ENCODE measurements around the gene SH3BP5L. TPM values are rescaled to one million over a fixed set of nuclear protein-coding genes. Genes with fewer than 3 reads are reported as not detected.

The SH3BP5L gene
- total and polyA plus RNA-seq, 10 of the 15 experiments (the other 5 are each of a cell fraction or from before 2014, with no cell fraction given): 1.1 to 22.8 (median 10.9) TPM

- TF ChIP-seq REST (IDR thresholded peaks at IDR 0.05; ENCODE audit: low read depth, low read length) (no peak), HSF1 (IDR thresholded peaks at IDR 0.05; ENCODE audit: low read depth, low read length) (no peak), RELB (IDR thresholded peaks at IDR 0.05; ENCODE audit: low read depth) (peak; percentile 58; the same call in 1 of the 2 replicates), BRCA1 (IDR thresholded peaks at IDR 0.05; ENCODE audit: low read depth, low read length) (no peak), TAF1 (IDR thresholded peaks at IDR 0.05; ENCODE audit: borderline replicate concordance, low read depth, low read length) (no peak), ZNF217 (IDR thresholded peaks at IDR 0.05) (no peak), ATF2 (IDR thresholded peaks at IDR 0.05; ENCODE audit: low read length) (no peak), HDAC6 (IDR thresholded peaks at IDR 0.05; ENCODE audit: unreplicated experiment) (no peak), PRDM15 (CRISPR knock-in tag; IDR thresholded peaks at IDR 0.05) (no peak), NR2F1 (conservative IDR thresholded peaks at IDR 0.05) (peak; percentile 43; the same call in 1 of the 2 replicates), JUNB (IDR thresholded peaks at IDR 0.05) (no peak), FOXM1 (IDR thresholded peaks at IDR 0.05; ENCODE audit: low read depth, low read length) (no peak), SRF (IDR thresholded peaks at IDR 0.05; ENCODE audit: low read depth in 2 of 2, low read length in 2 of 2) (no peak), ZNF24 (IDR thresholded peaks at IDR 0.05) (peak; percentile 46; the same call in 1 of the 2 replicates), RBBP5 (conservative IDR thresholded peaks at IDR 0.05) (0 out of 2 replicates have a peak, but pooled peaks have one; percentile 35), PAX5 (IDR thresholded peaks at IDR 0.05; ENCODE audit: borderline replicate concordance, low read depth, low read length) (no peak)
These were observed at the start of gene SH3BP5L (continued) for GRCh38 chr1:248825909-248826760.
